Embryonic facial prominence (tissue), 1 donor: ENCODE measurements around the gene FEZF2.

Experiments
- DNase-seq: peaks from one replicate; pipeline ENCODE4 v3.0.0-alpha.2; 2016; ENCODE audit errors: extremely low spot score

Gene FEZF2

DNA sequence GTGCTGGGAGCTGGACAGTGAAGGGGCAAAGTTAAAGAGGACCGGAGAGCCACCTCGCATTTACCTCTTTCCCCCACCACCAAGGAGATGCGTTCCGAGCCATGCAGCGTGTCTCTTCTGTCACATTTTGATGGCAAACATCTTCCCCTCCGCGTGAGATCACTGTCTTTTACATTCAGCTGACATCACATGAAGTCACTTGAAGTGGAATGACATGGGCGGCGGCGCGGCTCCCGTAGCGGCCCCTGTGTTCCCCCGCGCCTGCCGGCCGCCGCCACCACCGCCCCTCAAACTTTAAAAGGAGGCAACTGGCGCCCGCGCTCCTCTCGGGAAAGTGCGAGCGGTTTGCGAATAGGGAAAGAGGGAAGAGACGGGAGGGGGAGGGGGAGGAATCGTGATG is at the start of gene FEZF2:
FEZF2 (minus strand) TSS at position 336 of the 400 bp plus-strand sequence. CDS start 682 bp downstream, outside the sequence.
- DNase-seq: no peak

- DNase-seq: no peak
Measured at GRCh38 chr3:62421207-62421606, 47.9 kb upstream of the FEZF2 start.

DNA sequence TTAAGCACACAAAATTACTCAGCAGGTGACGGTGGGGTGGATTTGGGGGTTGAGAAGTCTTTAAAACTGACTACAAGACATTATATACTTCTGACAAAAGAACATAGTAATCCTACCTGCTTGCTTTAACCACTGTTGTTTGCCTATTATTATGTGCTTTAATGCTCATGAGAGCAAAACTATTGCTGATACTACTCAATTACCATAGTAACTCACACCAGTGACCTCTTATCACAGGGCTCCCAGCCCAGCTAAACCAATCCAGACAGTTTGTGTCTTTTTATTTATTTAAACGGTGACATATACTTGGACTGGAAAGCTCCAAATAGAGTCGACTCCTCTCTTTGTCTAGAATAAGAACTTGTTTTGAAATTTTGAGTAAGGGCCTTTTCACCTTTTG is 42.8 kb upstream of the FEZF2 start:
- DNase-seq: no peak

- no peak for DNase-seq
Measured at GRCh38 chr3:62415312-62415801, 42.0 kb upstream of the FEZF2 start.

DNA sequence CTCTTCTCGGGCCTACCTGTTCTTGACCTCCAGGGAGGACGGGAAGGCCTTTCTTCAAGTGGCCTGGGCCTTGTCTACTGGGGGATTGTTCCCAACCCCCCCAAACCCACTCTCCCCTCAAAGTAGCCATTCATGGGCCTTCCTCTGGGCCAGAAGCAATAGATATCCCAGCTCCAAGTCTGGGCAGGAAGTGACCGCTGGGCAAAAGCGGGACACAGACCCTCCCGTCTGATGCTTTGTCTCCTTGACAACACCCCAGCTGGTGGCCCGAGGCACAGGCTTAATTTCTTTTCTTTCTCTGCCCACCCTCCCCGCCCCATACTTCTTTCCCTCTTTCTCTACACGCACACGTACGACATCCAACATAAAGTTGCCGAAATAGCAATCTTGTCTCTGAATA is 41.4 kb upstream of the FEZF2 start:
- DNase-seq: no peak

- no peak for DNase-seq
Measured at GRCh38 chr3:62413687-62414086, 40.3 kb upstream of the FEZF2 start.

- DNase-seq: no peak
Measured at GRCh38 chr3:62406945-62407344, 33.6 kb upstream of the FEZF2 start.

DNA sequence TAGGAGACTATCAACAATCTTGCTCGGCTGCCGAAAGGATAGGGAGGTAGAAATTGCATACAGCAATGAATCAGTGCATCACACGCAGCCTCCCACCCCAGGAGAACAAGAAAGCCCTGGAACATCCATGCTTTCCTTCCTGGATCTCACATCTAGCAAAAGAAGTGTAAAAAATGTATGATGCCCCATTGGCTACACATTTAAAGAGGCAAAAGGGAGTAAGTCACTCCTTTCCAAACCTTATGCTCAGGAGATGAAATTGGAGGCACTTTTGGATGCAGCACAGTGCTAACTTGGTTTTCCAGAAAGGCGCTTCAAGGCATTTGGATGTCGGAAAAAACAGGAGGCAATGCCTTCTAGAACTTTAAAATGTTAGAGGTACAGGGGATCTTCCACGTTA is 32.2 kb upstream of the FEZF2 start:
- DNase-seq: no peak

- no peak for DNase-seq
Measured at GRCh38 chr3:62405135-62405534, 31.8 kb upstream of the FEZF2 start.

DNA sequence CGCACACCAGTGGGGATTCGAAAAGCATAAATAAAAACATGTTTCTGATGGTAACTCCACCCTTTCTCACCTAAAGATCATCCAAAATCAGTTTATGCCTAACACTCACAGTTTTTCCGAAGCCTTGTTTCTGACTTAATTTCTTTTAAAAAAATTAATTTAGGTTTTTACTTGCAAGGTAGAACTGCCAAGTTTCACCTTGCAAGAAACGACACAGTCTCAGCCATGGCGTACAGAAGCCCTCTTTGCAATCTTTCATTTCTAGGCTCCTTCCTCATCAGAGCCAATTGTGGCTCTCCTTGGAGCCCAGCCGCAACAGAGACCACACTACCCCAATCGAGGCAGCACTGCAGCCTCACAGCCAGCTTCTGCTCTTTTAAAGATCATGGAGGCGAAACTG is 31.0 kb upstream of the FEZF2 start:
- DNase-seq: no peak

GRCh38 chr3:62403765-62404164 is 30.4 kb upstream of the FEZF2 start:
- no peak for DNase-seq

DNA sequence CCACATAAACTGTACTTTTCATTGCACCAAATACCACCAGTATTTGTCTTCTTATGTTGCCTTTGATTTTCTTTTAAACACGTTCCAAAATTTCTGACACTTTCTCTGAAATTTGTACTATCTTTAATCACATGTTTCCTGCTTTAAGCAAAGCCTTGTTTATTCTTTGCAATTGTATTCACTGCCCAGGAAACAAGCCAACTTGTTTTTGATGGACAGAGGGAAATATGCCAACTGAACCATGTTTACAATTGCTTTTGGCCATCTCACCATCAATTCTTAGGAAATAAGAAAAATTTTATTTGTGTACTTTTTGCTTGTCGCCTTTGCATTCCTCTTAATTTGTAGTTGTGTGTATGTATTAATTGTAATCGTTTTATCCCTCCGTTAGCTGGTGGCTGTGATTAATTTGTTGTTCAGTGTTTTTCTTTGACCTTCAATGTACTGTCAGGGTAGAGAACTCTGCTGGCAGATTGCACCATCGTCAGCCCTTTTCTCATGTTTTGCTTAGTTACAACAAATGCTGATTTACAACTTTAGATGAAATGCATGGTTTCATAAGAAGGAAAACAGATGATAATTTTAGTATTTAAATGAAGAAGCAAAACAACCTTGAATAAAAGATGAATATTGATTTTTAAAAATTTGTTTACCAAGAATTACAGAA is 19.4 kb upstream of the FEZF2 start:
- DNase-seq: no peak

DNA sequence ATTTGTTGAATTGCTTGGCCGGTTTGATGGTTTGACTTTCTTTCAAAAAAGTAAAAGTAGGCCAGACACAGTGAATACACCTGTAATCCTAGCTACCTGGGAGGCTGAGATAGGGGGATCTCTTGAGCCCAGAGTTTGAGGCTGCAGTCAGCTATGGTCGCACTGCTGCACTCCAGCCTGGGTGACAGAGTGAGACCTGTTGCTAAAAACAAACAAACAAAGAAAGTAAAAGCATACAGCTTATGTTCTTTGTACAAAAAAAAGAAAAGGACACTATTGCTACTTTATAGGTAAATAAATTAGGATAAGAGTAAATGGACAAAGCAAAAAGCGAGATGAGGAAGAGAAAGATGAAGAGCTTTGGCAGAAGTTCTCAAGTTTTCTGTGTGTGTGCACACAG is 13.9 kb upstream of the FEZF2 start:
- DNase-seq: no peak

GRCh38 chr3:62379321-62379798 is 6.0 kb upstream of the FEZF2 start:
- DNase-seq: no peak

DNA sequence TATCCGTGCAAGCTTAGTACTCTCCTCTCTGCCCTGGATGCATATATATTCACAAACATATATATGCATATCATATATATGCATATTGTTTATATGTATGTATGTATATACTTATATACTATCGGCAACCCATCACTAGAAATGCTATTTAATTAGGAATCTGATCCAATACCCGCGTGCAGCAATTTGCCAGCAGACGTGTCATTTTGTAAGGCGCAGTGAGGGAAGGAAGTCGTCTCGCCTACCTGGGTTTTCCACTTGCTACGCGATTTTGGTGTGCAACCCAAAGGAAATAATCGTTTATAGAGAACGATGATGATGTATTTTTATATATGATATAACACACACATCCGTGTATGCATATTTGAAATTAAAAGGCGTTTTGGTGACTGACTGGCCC is 5.6 kb upstream of the FEZF2 start:
- DNase-seq: no peak

DNA sequence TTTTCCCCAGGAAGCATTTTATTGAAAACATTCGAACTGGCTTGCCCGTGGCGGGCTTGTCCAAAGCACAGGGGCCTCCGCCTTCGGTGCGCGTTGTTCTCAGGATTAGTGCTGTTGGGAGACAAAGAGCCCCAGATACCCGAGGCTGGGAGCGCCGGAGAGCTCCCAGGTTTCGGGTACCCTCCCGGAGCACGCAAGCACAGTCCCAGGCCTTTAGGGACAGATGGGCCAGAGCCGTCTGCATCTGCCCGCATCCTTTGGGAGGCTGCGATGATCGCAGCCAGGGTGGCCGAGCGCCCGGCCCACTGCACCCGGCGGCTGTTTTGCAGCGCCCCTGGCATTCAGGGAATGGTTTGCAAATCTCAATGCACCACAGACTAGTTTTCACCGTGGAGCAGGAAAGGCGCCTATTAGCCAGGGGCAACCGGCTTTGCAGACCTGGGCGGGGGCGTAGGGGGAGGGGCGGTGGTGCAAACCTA is 5.0 kb upstream of the FEZF2 start:
- DNase-seq: no peak

- no peak for DNase-seq
Measured at GRCh38 chr3:62376906-62377877, 3.8 kb upstream of the FEZF2 start.

- no peak for DNase-seq
Measured at GRCh38 chr3:62376454-62376720, 3.0 kb upstream of the FEZF2 start.

GRCh38 chr3:62375655-62376453 is 2.5 kb upstream of the FEZF2 start:
- DNase-seq: no peak

DNA sequence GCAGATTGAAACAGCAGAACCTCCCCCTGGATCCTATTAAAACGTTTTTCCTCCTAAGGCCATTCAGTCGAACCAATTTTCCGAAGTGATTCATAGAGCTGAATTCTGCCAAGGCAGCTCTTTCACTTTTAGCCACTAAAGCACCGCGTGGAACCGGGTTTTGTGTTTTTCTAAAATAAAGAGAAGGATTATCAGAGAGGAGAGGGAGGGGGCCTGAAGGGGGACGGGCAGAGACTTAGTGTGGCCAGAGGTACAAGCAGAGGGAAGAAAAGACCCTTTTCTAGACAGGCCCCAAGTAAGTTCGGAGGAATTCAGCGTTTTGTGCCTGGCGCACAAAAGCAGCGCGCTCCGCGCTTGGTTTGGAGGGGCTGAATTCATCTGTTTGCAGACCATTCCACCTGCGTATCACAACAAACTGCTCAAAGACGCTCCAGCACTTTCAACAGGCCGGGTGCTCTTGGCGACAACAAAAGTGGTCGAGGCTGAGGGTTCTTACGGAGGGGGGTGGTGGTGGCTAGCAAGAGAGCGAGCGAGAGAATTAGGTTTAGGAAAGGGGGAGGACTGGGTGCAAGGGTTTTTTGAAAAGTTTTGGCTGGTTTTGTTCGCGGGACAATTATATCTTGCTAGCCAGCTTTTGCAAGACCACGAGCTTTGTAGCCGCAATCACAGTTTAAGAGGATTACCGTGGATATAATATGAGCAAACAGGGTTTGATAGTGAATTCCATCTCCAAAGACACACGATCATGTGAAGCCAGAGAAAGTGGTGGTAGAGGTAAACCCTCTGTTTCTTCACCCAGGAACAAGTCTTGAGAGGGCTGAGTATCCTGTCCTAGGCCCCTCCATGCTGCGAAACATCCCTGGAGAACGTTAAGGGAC is 1.2 kb upstream of the FEZF2 start:
- no peak for DNase-seq

DNA sequence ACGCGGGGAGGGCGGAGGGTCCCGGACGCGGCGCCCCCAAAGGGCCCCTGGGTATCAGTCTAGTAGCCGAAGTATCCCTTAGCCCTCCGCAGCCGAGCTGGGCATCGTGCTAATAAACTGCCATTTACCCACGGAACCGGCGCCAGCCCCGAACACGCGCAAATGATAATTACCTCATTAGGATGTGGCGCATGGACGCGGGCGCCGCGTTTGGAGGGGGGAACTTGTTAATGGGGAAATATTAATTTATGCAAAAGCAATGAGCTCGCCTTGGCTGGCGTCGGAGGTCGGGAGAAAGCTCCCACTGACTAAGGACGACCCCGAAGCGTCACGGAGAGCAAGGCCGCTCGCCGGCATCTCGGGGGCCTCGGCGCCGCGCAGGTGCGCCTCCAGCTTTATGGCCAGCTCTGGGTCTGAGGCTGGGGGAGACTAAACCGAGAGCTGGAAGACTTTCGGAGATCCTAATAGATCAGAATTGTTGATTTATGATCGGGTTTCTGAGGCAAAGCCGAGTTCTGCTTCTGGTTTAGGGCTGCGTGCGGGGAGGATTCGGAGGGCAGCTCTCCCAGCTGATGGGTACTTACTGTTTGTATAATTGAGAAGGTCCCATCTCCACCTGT is 474 bp upstream of the FEZF2 start:
- no peak for DNase-seq
